ENCODE measurements around the gene TGIF1.
A peak's percentile ranks its signal among the peaks of the same experiment; 100 is the strongest.
"Not testable (repeated sequence)": the region's sequence is repeated elsewhere in the genome, so short reads cannot be mapped to it uniquely, and the experiment has no call there.

Gene TGIF1

DNA sequence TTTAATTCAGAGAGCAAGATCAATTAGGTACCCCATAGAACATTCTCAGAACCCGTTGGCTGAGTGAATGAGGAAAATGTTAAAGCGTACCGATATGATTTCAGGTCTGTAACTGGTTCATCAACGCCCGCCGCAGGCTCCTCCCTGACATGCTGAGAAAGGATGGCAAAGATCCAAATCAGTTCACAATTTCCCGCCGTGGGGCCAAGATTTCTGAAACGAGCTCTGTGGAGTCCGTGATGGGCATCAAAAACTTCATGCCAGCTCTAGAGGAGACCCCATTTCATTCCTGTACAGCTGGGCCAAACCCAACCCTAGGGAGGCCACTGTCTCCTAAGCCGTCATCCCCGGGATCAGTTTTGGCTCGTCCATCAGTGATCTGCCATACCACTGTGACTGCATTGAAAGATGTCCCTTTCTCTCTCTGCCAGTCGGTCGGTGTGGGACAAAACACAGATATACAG is 7.3 kb downstream of the TGIF1 start:
- DNase-seq: no peak

- peak; percentile 67 for DNase-seq
Measured at GRCh38 chr18:3458378-3458777, 8.4 kb downstream of the TGIF1 start.

DNA sequence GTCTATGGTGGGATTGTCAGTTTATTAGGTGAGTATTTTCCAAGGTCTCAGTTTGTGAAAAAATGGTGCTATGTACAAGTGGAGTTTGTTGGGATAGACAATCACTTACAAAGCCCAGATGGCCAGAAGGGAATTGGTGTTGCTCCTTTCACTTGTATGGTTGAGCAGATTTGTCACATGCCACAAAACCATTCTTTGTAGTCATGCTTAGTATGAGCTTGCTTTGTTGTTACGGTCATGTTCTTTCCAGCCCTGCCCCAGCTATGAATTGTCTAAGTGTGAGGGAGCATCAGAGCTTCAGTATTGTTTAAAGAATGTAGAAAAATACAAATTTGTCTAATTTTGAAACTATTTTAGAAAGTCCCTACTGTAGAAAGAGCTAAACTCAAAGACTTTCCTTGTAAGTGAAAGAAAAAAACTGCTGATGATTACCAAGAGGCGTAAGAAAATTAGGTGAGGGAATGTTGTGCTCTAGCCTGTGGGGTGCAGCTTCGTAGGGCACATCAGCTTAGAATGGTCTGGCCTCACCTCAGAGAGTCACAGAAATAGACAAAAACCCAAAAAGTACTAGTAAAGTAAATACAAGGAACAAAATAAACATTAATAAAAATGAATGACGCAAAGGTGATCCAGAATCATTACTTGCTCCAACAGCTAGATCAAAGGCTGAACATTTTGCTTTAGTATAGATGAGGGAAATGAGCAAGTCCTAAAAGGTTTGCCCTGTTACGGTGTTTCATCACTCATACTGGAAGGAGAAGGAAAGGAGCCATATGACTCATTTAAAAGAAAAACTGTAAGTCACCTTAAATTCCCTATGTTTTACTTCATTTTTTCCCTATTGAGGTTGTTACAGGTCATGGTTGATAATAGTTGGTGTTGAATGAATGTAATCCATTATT is 9.2 kb downstream of the TGIF1 start:
- DNase-seq: peak; percentile 43

GRCh38 chr18:3460823-3461398 is 10.9 kb downstream of the TGIF1 start:
- DNase-seq: no peak

DNA sequence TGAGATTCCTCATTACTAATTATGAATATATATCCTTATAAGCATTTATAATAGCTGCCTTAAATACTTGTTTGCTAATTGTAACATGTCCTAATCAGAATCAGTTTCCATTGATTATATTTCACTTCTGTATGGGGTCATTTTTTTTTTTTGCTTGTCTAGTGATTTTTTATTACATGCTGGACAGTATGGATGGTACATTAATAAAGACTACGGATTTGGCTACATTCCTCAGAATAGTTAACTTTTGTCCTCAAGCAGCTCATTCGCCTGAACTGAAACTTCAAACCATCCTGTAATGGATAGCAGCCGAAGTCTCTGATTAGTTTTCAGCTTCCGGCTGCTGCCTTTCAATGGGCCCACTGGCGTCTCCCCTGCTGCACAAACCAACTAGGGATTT is 11.7 kb downstream of the TGIF1 start:
- DNase-seq: no peak

DNA sequence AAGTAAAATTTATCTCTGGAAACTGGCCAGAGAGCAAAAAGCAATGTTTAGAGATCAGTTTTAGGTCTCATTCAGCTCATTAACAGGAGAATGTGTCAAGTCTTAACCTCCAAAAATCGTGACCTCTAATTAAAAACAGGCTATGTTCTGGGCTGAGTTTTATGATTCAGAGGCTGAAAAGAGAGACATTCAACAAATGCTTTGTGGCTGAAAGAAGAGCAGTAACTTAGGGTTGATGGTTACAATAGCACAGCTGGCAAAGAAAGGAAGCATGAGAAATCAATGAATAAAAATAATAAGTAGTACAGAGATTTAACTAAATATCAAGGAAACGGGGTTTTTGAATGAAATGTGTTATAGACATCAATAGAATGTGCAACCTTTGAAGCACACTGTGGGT is 13.1 kb downstream of the TGIF1 start:
- no peak for DNase-seq

DNA sequence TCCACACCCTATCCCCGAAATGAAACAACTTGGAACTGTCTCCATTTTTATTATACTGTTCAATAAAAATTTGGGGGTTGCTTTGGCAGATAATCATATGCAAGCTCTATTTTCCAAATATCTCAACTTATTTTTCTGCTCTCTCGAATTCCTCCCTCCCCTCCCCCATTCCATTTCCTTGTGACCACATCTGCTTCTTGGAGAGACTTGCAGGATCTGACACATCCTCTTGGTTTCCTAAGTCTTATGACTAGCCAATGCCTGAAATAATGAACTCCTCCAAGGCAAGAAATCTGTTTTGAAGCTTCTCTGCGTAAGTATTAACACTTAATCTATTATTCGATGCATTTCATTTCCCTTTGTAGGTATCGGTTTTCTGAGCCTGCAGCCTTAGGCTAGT is 16.1 kb downstream of the TGIF1 start:
- DNase-seq: no peak

GRCh38 chr18:3466872-3467271 is 16.9 kb downstream of the TGIF1 start:
- DNase-seq: peak; percentile 36

- no peak for DNase-seq
Measured at GRCh38 chr18:3468066-3468705, 18.2 kb downstream of the TGIF1 start.

GRCh38 chr18:3468833-3469232 is 18.9 kb downstream of the TGIF1 start:
- no peak for DNase-seq

DNA sequence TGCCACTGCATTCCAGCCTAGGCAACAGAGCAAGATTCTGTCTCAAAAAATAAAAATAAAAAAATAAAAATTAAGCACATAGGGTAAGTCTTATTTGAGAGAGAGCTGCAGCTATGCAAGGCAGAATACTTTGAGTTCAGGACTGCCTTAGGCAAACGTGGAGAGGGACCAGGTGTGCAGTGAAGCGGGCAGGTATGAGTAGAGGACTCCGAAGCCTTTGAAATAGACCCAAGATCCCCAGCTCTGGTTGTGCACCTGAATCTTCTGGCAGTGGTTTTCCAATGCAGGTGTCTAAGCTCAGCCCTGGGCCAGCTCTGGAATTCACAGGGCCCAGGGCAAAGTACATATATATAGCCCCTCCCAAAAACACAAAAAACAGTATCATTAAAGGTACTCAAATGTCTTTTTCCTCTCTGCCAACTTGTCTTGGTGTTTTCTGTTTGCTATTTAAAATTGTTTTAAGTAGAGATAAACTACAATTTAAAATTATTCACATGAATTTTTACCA is 21.2 kb downstream of the TGIF1 start:
- no peak for DNase-seq

DNA sequence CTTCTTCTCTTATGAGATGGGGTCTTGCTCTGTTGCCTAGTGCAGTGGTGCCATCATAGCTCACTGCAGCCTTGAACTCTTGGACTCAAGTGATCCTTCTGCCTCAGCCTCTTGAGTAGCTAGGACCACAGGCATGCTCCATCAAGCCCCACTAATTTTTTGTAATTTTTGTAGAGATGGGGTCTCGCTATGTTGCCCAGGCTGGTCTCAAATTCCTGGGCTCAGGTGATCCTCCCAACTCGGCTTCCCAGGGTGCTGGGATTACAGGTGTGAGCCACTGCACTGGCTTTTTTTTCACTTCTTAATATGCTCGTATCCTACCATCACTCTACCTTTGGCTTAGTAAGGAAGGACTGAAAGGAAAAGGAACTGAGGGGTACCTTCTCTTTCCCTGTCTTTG is 22.1 kb downstream of the TGIF1 start:
- DNase-seq: not testable (repeated sequence)

DNA sequence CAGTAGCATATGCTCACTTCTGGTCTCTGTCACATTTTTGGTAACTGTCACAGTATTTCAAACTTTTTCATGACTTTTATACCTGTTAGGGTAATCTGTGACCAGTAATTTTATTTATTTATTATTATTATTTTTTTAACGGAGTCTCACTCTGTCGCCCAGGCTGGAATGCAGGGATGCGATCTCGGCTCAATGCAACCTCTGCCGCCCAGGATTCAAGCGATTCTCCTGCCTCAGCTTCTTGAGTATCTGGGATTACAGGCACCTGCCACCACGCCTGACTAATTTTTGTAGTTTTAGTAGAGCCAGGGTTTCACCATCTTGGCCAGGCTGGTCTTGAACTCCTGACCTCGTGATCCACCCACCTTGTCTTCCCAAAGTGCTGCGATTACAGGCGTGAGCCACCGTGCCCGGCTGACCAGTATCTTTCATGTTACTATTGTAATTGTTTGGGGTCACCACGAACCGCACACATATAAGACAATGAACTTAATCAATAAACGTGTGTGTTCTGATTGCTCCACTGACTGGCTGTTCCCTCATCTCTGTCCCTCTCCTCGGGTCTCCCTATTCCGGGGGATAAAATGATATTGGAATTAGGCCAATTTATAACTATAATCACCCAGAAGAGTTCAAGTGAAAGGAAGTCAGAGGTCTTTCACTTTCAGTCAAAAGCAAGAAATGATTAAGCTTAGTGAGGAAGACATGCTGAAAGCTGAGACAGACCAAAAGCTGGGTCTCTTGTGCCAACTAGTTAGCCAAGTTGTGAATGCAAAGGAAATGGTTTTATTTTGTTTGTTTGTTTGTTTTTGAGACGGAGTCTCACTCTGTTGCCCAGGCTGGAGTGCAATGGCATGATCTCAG is 22.9 kb downstream of the TGIF1 start:
- peak; percentile 11 for DNase-seq

GRCh38 chr18:3478262-3478978 is 28.4 kb downstream of the TGIF1 start:
- no peak for DNase-seq

DNA sequence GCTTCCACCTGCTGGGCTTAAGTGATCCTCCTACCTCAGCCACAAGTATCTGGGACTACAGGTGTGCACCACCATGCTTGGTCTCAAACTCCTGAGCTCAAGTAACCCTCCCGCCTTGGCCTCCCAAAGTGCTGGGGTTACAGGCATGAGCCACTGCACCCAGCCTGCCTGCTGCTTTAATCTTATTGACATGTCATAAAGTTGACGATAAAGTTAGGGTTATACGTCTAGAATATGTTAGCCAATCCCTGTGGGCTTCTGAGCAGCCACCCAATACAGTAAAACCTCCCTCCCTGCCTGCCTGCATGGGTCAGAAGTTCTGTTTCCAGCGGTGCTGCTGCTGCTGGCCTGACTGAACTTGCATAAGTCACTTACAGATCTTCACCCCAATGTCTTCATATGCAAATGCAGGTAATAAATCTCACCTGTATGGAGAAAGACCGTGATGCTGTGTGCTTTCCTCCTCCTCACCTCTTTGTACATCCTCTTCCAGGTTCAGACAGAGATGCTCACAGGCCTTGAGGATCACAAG is 30.1 kb downstream of the TGIF1 start:
- no peak for DNase-seq

GRCh38 chr18:3480827-3481573 is 31.0 kb downstream of the TGIF1 start:
- DNase-seq: no peak

DNA sequence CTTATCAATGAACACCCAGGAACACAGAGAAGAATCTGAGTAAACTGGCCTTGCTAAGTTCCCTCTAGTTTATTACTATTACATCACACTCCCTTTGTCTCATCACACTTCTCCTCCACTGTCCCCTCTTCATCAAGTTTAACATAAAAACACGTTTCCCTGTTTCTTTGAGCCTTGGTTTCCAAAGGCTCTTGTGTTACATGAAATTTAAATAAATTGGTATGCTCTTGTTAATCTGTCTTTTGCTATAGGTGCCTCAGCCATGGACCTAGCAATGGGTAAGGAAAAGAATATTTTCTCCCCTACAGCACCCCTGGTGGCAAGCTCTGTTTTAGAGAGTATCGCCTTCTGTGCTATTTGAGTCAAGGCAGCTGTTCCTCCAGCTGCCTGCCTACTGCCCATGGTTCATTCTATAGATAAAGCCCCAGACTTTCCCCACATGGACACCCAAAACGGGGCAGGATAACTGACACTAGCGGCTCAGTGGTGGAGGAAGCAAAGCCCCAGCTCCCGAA is 31.8 kb downstream of the TGIF1 start:
- DNase-seq: peak; percentile 27

DNA sequence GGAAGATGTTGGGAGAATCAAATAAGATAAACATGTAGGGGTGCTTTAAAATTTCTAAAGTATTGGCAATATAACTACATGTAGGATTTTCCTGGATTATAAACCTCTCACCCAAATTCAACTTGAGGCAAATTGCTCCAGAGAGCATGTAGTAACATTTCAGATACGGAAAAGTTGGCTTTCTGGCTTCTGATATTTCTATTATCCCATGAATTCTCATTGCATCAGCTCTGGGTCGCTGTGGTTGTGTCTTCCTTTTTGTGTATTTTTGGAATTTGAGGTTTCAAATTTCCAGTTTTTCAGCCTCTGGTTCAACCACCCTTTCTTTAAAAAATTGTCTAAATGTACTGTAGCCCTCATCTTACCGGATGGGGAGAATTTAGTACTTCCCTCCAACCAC is 32.3 kb downstream of the TGIF1 start:
- no peak for DNase-seq

DNA sequence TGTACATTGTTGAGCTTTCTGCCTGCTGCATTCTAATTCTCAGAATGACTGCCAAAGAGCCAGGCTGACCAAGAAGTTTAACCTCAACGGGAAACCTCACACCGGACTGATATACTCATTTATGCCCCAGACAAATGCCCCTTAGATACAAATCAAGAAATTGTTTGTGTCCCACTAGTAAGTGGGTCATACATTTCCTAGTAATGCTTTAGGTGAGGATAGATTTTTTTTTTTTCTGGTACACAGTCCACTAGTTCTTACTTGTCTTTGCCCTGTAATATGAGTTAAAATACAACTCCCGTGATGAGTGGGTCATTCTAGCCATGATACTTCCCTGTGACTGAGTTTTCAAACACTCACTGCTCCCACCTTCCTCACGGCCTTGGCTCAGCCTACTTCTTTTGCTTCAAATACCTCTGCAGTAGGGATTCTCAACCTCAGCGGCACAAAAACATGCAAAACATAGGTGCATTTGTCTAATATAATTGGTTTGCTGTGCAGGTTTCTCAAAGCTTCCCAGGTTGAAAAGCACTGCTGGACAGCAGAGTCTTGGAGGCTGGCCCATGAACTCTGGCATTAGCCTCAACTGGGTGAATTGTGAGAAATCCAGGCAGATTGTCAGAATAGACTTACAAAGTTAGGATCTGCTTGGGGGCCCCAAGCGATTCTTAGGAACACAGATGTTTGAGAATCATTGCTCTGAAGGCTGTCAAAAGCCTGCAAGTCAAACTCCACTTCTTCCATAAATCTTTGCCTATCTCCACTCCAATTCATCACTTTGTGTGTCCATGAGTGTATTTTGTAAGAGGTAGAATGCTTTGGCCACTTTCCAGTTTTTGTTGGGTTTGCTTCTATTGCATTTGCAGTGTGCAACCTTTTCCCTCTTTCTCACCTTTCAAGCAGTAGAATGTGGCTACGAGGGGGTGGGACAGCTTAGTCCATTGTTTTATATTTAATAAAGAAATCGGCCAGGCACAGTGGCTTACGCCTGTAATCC is 35.5 kb downstream of the TGIF1 start:
- DNase-seq: no peak
